ENCODE measurements around the gene PPP1R3E.

PPP1R3E gene

GRCh38 chr14:23322568-23323517 is 20.2 kb upstream of the PPP1R3E start:
- DNase-seq = no peak

GRCh38 chr14:23321572-23322547 is 19.2 kb upstream of the PPP1R3E start:
- DNase-seq = peak in 2 of 4 experiments; percentile 20 to 29

- DNase-seq = peak; percentile 94 to 100 (median 96)
Measured at GRCh38 chr14:23320584-23321571, 18.2 kb upstream of the PPP1R3E start, which contains the start of gene PABPN1. Gene PABPN1 (plus strand): TSS chr14:23321457. CDS start chr14:23321470, 13 bp downstream.

- DNase-seq = no peak
Measured at GRCh38 chr14:23319746-23320583, 17.3 kb upstream of the PPP1R3E start.

GRCh38 chr14:23316300-23316699 is 13.6 kb upstream of the PPP1R3E start:
- DNase-seq = no peak

- DNase-seq = no peak
Measured at GRCh38 chr14:23310546-23310945, 7.9 kb upstream of the PPP1R3E start.

GRCh38 chr14:23308721-23309445 is 6.2 kb upstream of the PPP1R3E start:
- DNase-seq = no peak

GRCh38 chr14:23307687-23308644 is 5.3 kb upstream of the PPP1R3E start:
- DNase-seq = no peak

- DNase-seq = no peak
Measured at GRCh38 chr14:23307146-23307530, 4.5 kb upstream of the PPP1R3E start.

GRCh38 chr14:23306412-23307145 is 3.9 kb upstream of the PPP1R3E start, which contains the start of gene BCL2L2:
Gene BCL2L2 (plus strand): TSS chr14:23306833. CDS start chr14:23307768, 935 bp downstream.
- no peak for DNase-seq

GRCh38 chr14:23301969-23302289 is 730 bp downstream of the PPP1R3E start:
- peak; percentile 58 to 76 (median 62) for DNase-seq

- peak; percentile 94 to 99 (median 96) for DNase-seq
Measured at GRCh38 chr14:23301288-23301968, 1.2 kb downstream of the PPP1R3E start.

GRCh38 chr14:23300687-23301223 is 1.9 kb downstream of the PPP1R3E start:
- DNase-seq = no peak

GRCh38 chr14:23299986-23300686 is 2.5 kb downstream of the PPP1R3E start:
- no peak for DNase-seq

GRCh38 chr14:23299211-23299957 is 3.3 kb downstream of the PPP1R3E start:
- DNase-seq = no peak
